HG03342 (cell line): ENCODE data around the gene PHGDH.

Experiments used
- ATAC-seq: cut with Tn5 transposase; IDR thresholded peaks from one replicate; pipeline ENCODE4 v1.9.1; 2021; ENCODE audit warnings: mild to moderate bottlenecking, moderate library complexity; ENCODE audit not compliant: unreplicated experiment

PHGDH gene

GRCh38 chr1:119752592-119752991 is 40.9 kb downstream of the PHGDH start:
- ATAC-seq = no peak

DNA sequence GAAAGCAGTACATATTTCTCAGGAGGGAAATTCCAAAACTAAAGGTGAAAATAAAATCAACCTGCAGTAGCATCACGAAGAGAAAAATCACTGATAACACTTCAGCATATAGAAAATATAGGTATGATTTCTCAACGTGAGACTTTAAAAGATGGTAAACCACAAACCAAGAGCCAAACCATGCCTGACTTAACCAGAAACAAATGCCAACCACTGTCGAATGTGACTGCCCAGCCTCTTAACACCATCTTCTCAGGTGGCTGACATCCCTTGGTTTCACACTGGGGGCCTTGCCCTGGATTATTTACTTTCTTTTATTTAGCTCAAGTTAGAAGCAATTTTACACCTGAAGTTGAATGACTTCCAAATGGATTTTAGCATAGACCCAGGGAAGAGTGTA is 46.9 kb downstream of the PHGDH start:
- no peak for ATAC-seq

DNA sequence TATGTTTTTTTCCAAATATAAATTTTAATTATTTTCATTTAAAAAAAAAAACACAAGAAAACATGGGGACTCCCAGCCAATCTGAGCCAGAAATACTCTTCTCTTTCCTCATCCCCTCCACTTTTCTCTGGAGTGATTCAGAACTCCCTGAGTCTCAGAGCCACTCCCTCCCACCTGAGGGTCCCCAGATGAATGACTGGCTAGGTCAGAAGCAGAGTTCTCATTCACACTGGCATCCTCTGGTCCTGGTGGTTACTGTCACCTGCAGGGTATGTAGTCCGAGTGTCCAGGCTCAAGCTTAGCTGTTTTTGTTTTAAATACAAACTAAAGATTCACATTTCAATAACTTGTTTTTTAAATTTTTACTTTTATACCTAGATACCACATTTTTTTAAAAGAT is 50.7 kb downstream of the PHGDH start:
- no peak for ATAC-seq

GRCh38 chr1:119762953-119763352 is 51.2 kb downstream of the PHGDH start:
- no peak for ATAC-seq

- ATAC-seq = no peak
Observed at GRCh38 chr1:119764220-119764619, 52.5 kb downstream of the PHGDH start.

DNA sequence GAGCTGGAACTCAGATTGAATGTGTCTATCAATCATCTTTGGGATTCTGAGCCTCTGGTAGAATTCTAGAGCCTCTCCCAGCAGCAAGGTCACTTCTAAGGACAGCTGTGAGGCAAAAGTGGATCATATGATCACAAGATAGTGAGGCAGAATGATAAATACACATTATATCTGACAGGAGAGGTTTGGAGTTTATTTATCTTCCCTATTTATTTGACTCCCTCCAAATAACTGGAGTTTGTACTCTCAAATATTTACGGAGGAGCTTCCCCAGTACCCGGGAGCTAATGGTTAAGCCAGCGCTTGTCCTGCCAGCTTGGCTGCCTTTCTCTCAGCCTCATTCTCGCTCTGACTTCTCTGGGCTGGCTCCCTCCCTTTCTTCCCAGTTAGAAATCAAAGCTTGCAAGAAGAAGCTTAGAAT is 54.6 kb downstream of the PHGDH start:
- no peak for ATAC-seq

DNA sequence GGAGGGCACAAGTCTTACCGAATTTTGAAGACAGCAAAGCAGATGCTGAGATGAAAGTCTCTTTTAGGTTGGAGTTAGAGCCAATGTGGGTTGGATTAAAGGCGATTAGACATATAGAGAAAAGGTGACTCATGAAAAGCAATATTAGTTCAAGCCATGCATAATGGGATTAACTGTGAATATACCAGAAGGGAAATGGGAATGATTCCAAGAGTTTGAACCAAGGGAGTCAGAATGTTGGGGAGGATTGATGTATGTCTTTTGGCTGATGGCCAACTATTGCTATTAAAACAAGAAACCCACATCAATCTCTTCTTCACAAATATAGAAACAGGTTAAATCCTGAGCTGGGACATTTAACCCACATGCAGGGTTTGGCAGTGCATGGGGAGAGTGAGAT is 55.8 kb downstream of the PHGDH start:
- ATAC-seq = no peak

GRCh38 chr1:119768778-119769177 is 57.0 kb downstream of the PHGDH start, which contains the start of gene HMGCS2:
HMGCS2 (minus strand) TSS chr1:119768905; CDS start chr1:119768844, 61 bp downstream.
- ATAC-seq = no peak

GRCh38 chr1:119771016-119771415 is 59.3 kb downstream of the PHGDH start:
- ATAC-seq = no peak

DNA sequence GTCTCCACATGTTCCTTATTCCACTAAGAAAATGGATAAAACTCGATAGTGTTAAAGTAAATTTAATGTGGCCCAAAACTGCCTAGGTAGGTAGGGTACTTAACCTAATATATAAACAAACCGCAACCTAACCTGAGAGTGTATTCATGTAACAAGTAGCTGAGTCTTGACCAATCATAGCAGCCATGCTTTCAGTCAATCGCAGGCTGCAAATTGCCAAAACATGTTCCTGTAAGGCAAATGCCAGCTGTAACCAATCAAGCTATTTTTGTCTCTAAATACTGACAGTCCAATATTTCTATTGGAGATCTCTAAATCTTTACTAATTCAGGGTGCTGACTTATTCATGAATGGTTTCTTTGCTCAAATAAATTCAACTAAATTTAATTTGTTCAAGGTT is 60.0 kb downstream of the PHGDH start:
- no peak for ATAC-seq

- no peak for ATAC-seq
Observed at GRCh38 chr1:119772298-119772697, 60.6 kb downstream of the PHGDH start.

GRCh38 chr1:119773711-119774241 is 62.0 kb downstream of the PHGDH start:
- ATAC-seq = no peak

GRCh38 chr1:119774746-119775490 is 63.2 kb downstream of the PHGDH start:
- no peak for ATAC-seq

DNA sequence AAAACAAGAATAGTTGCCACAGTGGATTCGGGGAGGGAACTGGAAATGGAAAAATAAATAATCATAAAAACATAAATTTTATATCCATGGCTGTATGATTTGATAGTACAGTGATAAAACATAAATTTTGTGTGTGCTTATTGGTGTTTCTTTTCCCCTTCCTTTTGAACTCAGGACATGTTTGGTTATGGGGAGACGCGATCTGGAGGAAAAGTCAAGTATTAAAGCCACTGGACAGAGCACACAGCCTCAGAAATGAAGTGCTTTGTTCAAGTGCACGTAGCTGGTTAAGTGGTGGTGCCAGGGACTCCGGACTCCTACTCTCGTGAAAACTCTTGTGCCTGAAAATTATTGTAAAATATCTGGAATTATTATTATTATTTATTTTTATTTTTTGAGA is 66.6 kb downstream of the PHGDH start:
- ATAC-seq = no peak

GRCh38 chr1:119778886-119779560 is 67.3 kb downstream of the PHGDH start:
- no peak for ATAC-seq

GRCh38 chr1:119779869-119780356 is 68.2 kb downstream of the PHGDH start:
- no peak for ATAC-seq

- no peak for ATAC-seq
Observed at GRCh38 chr1:119781434-119782210, 69.9 kb downstream of the PHGDH start.

DNA sequence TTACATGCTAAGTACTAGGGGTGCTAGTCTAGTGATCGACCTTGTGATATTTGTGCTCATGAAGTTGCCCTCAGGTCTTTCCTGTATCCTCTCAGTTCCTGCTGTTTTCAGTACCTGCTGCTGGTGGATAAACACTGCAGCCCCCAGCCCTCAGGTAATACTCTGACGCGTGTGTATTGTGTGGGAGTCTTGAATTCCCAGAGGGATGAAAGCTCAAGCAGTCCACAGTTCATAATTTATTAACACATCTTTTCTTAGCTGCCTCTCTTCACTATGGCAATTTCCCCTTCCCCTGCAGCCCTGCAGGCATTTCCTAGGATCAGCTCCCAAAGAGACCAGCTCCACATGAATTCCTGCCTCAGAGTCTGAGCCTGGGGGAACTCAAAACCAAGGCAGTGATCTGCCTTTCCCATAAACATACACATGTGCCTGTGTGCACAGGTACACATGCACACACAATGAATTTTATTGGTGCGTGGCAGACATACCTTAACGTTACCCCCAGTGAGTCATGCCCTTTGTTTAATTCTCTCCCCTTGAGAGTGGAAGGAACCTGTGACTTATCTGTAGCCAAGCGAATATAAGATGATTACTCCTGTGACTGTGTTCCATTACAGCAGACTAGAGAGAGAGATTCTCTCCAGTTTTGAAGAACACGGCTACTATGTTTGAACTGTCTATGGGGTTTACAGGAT is 71.0 kb downstream of the PHGDH start:
- ATAC-seq = no peak

DNA sequence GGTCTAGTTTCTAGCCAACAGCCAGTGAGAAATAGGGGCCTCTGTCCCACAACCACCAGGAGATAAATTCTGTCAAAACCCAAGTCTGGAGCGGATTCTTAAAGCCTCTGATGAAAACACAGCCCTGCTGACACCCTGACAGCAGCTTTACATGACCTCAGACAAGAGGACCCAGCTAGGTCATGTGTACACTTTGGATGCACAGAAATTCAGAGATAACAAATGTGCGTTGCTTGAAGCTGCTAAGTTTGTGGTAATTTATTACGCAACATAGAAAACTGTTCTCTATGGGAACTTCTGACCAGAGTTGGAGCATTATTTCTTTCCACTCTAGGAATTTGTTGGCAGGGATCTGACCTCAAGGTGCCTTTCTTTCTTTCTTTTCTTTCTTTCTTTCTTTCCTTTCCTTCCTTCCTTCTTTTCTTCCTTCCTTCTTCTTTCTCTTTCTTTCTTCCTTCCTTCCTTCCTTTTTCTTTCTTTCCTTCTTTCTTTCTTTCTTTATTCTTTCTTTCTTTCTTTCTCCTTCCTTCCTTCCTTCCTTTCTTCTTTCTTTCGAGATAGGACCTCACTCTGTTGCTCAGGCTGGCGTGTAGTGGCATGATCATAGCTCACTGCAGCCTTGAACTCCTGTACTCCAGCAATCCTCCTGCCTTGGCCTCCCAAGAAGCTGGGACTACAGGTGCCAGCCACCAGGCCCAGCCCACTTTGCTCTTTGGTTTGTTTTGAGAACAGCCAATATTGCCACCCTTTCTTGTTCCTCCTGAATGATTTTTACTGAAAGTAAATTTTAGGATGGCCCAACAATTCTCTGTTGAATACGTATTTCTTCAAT is 71.8 kb downstream of the PHGDH start:
- no peak for ATAC-seq
